HG03565 (cell line): ENCODE results near the gene PLXDC1.

Source experiments
- ATAC-seq: cut with Tn5 transposase; IDR thresholded peaks from one replicate; pipeline ENCODE4 v1.9.1; 2021; ENCODE audit warnings: mild to moderate bottlenecking, moderate library complexity; ENCODE audit not compliant: unreplicated experiment

The PLXDC1 gene

GRCh38 chr17:39018267-39019134 is 132.9 kb downstream of the PLXDC1 start:
- no peak for ATAC-seq

- ATAC-seq, result no peak
Observed at GRCh38 chr17:39016193-39017153, 135.0 kb downstream of the PLXDC1 start.

GRCh38 chr17:39015546-39015935 is 135.9 kb downstream of the PLXDC1 start:
- no peak for ATAC-seq

GRCh38 chr17:39014795-39015545 is 136.5 kb downstream of the PLXDC1 start:
- no peak for ATAC-seq

GRCh38 chr17:39014044-39014794 is 137.2 kb downstream of the PLXDC1 start:
- ATAC-seq, result no peak
